CD4-positive, alpha-beta T cell (primary cell): ENCODE measurements around the gene NISCH. TPM values are rescaled to one million over a fixed set of nuclear protein-coding genes. Genes with fewer than 3 reads are reported as not detected.
"Not testable (repeated sequence)": the region's sequence is repeated elsewhere in the genome, so short reads cannot be mapped to it uniquely, and the experiment has no call there.

ENCODE experiments used
- ATAC-seq: fragments of 200-7000 bp; cut with Tn5 transposase; one replicate; pipeline ENCODE4 v1.10.0; 2022; ENCODE audit warnings: mild to moderate bottlenecking; ENCODE audit not compliant: poor library complexity
- CTCF ChIA-PET: fragments of 350-600 bp; sonication (Branson Sonifier 250); formaldehyde crosslinking; loops from one replicate; lab custom pipeline; 2021; ENCODE audit warnings: antibody characterized with exemption, inconsistent platforms; lab: Charles Lee
- POLR2A ChIA-PET: fragments of 350-600 bp; sonication (Branson Sonifier 250); formaldehyde crosslinking; loops from one replicate; lab custom pipeline; 2021; ENCODE audit warnings: antibody characterized with exemption, inconsistent platforms; lab: Charles Lee
- DNase-seq, 14 experiments: peaks; one replicate each; pipeline ENCODE4 v3.0.0-alpha.2; 2013 to 2020; ENCODE audit warnings: mixed read lengths in 2 of 14
- H3K27ac ChIP-seq, 2 donors: one replicate each; pipeline versions ENCODE4 v1.5.1 to v1.7.0; 2013; ENCODE audit warnings: low read length in 2 of 2, low read depth in 1 of 2, mild to moderate bottlenecking in 1 of 2
- H3K27me3 ChIP-seq, 2 experiments: 1 replicate in 1 of 2; 2 replicates in 1 of 2; pipeline versions ENCODE4 v1.6.1 to v1.7.0; 2013; ENCODE audit warnings: low read length in 2 of 2, control low read depth in 1 of 2, mild to moderate bottlenecking in 1 of 2, moderate library complexity in 1 of 2; ENCODE audit not compliant: insufficient read depth in 2 of 2, control insufficient read depth in 1 of 2
- H3K36me3 ChIP-seq: one replicate; pipeline ENCODE4 v1.6.1; 2013; ENCODE audit warnings: low read length, control low read depth; ENCODE audit not compliant: insufficient read depth
- H3K4me1 ChIP-seq: one replicate; pipeline ENCODE4 v1.6.1; 2013; ENCODE audit warnings: low read length, control low read depth; ENCODE audit not compliant: insufficient read depth
- H3K4me3 ChIP-seq: one replicate; pipeline ENCODE4 v1.5.1; 2013; ENCODE audit warnings: mild to moderate bottlenecking, low read length, moderate library complexity
- H3K9me3 ChIP-seq, 2 experiments: 1 replicate in 1 of 2; 2 replicates in 1 of 2; pipeline versions ENCODE4 v1.6.1 to v1.7.0; 2013; ENCODE audit warnings: low read length in 2 of 2, mild to moderate bottlenecking in 2 of 2, control low read depth in 1 of 2, moderate library complexity in 1 of 2; ENCODE audit not compliant: control insufficient read depth in 1 of 2, insufficient read depth in 1 of 2
- H3K27ac Mint-ChIP-seq: one replicate; pipeline ENCODE4 v1.8.0; 2020; ENCODE audit warnings: mixed read lengths
- H3K27me3 Mint-ChIP-seq: one replicate; pipeline ENCODE4 v1.8.0; 2021; ENCODE audit warnings: mixed read lengths
- H3K36me3 Mint-ChIP-seq: one replicate; pipeline ENCODE4 v1.8.0; 2021; ENCODE audit warnings: low read depth, mixed read lengths
- H3K4me1 Mint-ChIP-seq: one replicate; pipeline ENCODE4 v1.8.0; 2021; ENCODE audit warnings: low read depth, mixed read lengths
- H3K4me3 Mint-ChIP-seq: one replicate; pipeline ENCODE4 v1.8.0; 2020; ENCODE audit warnings: mild to moderate bottlenecking, mixed read lengths
- H3K9me3 Mint-ChIP-seq: one replicate; pipeline ENCODE4 v1.8.0; 2020; ENCODE audit warnings: mixed read lengths
- intact Hi-C, 2 experiments: fragments of 100-400 bp; cut with DNase I in 1 of 2; cut with micrococcal nuclease in 1 of 2; formaldehyde crosslinking; loops; one replicate each; pipeline versions ENCODE4 v1.15.1 to v1.9.0; 2023 to 2025; cut with DNase I, micrococcal nuclease
- total RNA-seq, 174 experiments: library from RNA in 2 of 174; stranded (reverse) in 2 of 174; gene quantifications; one replicate each; pipeline ENCODE4 v1.2.3 and lab custom pipeline; 2021 to 2026
- TF ChIP-seq, protein P1 (sequence below): fragments of 200-600 bp; IDR thresholded peaks from one replicate; pipeline ENCODE4 v1.8.0; 2022; ENCODE audit warnings: antibody characterized with exemption, mild to moderate bottlenecking

Gene NISCH
- total RNA-seq, 2 experiments from 2014 or later: 160 to 163 TPM

DNA sequence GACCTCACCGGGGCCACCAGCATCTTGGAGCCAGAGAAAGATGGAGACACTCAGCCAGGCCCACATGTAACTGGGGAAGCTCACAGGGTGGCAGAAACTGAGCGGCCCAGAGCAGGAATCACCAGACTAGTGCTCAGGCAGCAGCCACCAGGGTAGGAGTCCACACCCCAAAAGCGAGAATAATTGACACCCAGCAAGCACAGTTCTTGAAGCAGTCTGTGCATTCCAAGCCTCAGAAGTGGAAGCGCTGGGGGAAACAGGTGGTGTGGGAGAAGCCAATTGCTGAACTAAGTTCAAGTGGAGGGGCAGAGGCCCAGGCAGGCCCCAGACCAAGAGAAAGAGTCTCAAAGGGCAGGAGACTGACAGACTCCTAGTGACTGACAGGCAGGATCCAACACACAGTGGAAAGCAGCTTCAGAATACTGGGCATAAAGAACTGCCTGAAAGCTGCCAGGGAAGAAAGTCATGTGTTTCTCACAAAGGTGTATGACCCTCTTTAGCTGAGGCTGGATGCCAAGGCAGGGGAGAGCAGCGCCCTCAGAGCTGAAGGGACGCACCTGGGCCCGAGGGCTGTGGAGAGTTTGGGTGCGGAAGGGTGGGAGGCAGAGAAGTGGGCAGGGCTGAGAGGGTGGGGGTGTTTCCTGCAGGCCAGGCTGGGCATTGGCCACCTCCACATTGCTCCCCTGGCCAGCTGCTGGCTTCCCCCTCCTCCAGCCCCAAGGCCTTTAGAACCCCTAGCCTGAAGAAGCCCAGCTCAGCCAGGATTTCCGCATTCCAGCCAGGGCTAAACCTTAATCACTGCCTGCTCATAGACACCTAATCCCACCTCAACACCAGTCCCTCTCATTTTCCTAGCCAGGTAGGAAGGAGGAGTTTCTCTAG lies 70.5 kb downstream of the NISCH start:
- Histone ChIP-seq H3K4me3 (no peak overlapping the region), H3K27ac (no peak overlapping the region), H3K36me3 (no peaks in the 10 kb centered on the region), H3K27me3 (no peaks in the 10 kb centered on the region), H3K4me1 (no peaks in the 10 kb centered on the region), H3K9me3 (no peaks in the 10 kb centered on the region)
- ChIA-PET CTCF (interaction anchor here (0.6 kb wide), 1 partner anchor 113 kb away, joined by 3 read pairs; no protein-coding TSS in a partner anchor), POLR2A (interaction anchor here (1.2 kb wide), 1 partner anchor 10 kb away, joined by 4 read pairs; the partner anchor contains the start of gene UQCC5)
- intact Hi-C loops: no loop called here
- H3K9me3 Mint-ChIP-seq: no peaks in the 10 kb centered on the region
- no peak overlapping the region for H3K27ac Mint-ChIP-seq
- H3K27me3 Mint-ChIP-seq: no peaks in the 10 kb centered on the region
- ATAC-seq: no peak
- peak in 1 of 14 experiments; percentile 1 for DNase-seq
- no peak overlapping the region for H3K4me3 Mint-ChIP-seq
- no peaks in the 10 kb centered on the region for H3K36me3 Mint-ChIP-seq
- H3K4me1 Mint-ChIP-seq: no peaks in the 10 kb centered on the region
- TF ChIP-seq, protein P1, sequence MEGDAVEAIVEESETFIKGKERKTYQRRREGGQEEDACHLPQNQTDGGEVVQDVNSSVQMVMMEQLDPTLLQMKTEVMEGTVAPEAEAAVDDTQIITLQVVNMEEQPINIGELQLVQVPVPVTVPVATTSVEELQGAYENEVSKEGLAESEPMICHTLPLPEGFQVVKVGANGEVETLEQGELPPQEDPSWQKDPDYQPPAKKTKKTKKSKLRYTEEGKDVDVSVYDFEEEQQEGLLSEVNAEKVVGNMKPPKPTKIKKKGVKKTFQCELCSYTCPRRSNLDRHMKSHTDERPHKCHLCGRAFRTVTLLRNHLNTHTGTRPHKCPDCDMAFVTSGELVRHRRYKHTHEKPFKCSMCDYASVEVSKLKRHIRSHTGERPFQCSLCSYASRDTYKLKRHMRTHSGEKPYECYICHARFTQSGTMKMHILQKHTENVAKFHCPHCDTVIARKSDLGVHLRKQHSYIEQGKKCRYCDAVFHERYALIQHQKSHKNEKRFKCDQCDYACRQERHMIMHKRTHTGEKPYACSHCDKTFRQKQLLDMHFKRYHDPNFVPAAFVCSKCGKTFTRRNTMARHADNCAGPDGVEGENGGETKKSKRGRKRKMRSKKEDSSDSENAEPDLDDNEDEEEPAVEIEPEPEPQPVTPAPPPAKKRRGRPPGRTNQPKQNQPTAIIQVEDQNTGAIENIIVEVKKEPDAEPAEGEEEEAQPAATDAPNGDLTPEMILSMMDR: no peak

DNA sequence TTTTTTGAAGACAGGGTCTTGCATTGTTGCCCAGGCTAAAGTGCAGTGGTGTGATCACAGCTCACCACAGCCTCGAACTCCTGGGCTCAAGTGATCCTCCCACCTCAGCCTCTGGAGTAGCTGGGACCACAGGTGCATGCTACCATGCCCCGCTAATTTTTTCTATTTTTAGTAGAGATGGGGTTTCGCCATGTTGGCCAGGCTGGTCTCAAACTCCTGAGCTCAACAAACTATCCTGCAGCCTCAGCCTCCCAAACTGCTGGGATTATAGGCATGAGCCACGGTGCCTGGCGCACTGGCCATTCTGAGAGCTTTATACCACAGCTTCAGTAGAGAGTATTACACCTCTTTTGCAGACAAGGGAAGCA lies 71.3 kb downstream of the NISCH start:
- H3K4me3 Mint-ChIP-seq, H3K36me3 Mint-ChIP-seq, H3K27me3 Mint-ChIP-seq, ATAC-seq, H3K27ac Mint-ChIP-seq, H3K36me3 ChIP-seq, H3K4me3 ChIP-seq, H3K9me3 Mint-ChIP-seq, H3K9me3 ChIP-seq, DNase-seq, H3K4me1 Mint-ChIP-seq, H3K4me1 ChIP-seq, intact Hi-C loops, H3K27me3 ChIP-seq, H3K27ac ChIP-seq: not testable (repeated sequence)
- CTCF ChIA-PET: interaction anchor here (0.6 kb wide), 1 partner anchor 113 kb away, joined by 3 read pairs; no protein-coding TSS in a partner anchor
- POLR2A ChIA-PET: interaction anchor here (1.2 kb wide), 1 partner anchor 10 kb away, joined by 4 read pairs; the partner anchor contains the start of gene UQCC5

DNA sequence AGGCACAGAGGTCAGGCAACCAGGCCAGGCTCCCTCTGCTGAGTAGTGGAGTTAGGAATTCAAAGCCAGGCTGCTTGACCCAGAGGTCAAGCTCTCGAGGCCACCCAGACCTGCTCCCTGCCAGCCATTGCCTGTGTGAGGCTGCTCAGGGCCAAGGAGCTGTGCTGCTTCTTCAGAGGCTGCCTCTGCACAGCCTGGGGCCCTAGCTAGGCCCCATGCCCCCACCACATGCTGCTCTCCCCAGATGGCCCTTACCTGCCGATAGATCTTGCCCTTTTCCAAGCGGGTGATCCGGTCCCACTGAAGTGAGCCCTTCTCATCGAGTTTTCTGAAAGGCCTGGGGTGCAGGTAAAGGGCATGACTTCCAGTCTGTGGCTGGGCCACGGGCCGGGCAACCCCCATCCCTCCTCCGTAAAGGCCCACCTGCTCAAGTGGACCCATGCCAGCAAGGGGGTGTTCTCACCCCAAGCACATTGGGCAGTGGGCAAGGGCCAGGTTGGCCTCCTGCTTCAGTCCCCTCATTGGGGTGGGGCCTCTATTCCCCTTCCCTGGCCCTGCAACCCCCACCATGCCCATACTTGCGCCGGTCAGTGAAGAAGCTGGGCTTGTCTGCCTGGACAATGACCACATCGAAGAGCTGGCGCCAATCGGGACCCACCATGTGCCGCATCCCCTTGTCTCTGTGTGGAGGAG lies 71.8 kb downstream of the NISCH start:
- intact Hi-C loops: no loop called here
- no peak for DNase-seq
- H3K4me3 ChIP-seq: no peak overlapping the region
- H3K27ac Mint-ChIP-seq: no peak overlapping the region
- ChIA-PET CTCF (no interaction called here), POLR2A (interaction anchor here (0.5 to 1.2 kb wide), 2 partner anchors 9 to 188 kb away, joined by 3 to 4 read pairs; partner anchors contain the start of gene UQCC5)
- no peaks in the 10 kb centered on the region for H3K36me3 Mint-ChIP-seq
- no peak overlapping the region for H3K4me3 Mint-ChIP-seq
- H3K36me3 ChIP-seq: no peaks in the 10 kb centered on the region
- TF ChIP-seq, protein P1: no peak
- H3K4me1 ChIP-seq: peaks cover 4% of the 10 kb centered on the region
- no peaks in the 10 kb centered on the region for H3K27me3 Mint-ChIP-seq
- H3K27ac ChIP-seq: no peak overlapping the region
- H3K9me3 Mint-ChIP-seq: no peaks in the 10 kb centered on the region
- no peaks in the 10 kb centered on the region for H3K27me3 ChIP-seq
- no peaks in the 10 kb centered on the region for H3K9me3 ChIP-seq
- no peaks in the 10 kb centered on the region for H3K4me1 Mint-ChIP-seq
- no peak for ATAC-seq
